Gastroesophageal sphincter (tissue), 3 donors: ENCODE data around the gene MRPL14.

Source experiments
- EP300 ChIP-seq: sonication (generic); formaldehyde crosslinking; IDR thresholded peaks from one replicate; pipeline ENCODE4 v1.6.1; 2017; ENCODE audit warnings: antibody characterized with exemption, mild to moderate bottlenecking
- POLR2A ChIP-seq, 2 donors: fragments of 450-650 bp; IDR thresholded peaks; one replicate each; pipeline ENCODE4 v1.6.1; 2017; ENCODE audit warnings: antibody characterized with exemption in 2 of 2, mild to moderate bottlenecking in 2 of 2, moderate library complexity in 1 of 2
- TF ChIP-seq, protein P1 (sequence below), 4 experiments: fragments of 200-600 bp in 2 of 4; fragments of 450-650 bp in 2 of 4; sonication (generic) in 1 of 4; IDR thresholded peaks; one replicate each; pipeline ENCODE4 v1.5.1; 2017 to 2019; ENCODE audit warnings: antibody characterized with exemption in 4 of 4, mild to moderate bottlenecking in 2 of 4, moderate library complexity in 2 of 4

DNA sequence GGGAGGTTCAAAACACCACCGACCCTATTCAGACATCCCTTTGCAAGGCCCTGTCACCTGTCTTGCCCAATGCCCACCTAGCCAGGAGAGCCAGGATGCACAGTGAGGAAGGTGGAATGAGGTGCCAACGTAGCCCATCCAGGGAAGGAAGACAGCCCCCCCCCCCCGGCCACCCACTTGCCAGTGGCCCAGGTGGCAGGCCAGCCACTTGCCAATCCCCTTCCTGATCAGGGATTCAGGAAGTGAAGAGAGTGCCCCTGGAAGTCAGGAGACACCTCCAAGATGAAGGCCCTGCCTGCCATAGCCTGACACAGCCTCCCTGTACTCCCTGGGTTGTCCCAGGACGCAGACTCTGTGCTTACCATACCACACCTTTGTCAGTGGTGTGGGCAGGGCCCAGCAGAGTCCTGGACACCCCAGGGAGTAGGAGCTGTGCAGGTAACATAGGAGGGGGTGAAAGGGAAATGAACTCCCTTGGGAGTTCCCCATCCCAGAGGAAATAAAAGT, 54.7 kb downstream of the MRPL14 start:
- TF ChIP-seq, protein P1, sequence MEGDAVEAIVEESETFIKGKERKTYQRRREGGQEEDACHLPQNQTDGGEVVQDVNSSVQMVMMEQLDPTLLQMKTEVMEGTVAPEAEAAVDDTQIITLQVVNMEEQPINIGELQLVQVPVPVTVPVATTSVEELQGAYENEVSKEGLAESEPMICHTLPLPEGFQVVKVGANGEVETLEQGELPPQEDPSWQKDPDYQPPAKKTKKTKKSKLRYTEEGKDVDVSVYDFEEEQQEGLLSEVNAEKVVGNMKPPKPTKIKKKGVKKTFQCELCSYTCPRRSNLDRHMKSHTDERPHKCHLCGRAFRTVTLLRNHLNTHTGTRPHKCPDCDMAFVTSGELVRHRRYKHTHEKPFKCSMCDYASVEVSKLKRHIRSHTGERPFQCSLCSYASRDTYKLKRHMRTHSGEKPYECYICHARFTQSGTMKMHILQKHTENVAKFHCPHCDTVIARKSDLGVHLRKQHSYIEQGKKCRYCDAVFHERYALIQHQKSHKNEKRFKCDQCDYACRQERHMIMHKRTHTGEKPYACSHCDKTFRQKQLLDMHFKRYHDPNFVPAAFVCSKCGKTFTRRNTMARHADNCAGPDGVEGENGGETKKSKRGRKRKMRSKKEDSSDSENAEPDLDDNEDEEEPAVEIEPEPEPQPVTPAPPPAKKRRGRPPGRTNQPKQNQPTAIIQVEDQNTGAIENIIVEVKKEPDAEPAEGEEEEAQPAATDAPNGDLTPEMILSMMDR (IDR thresholded peaks at IDR 0.05), result no peak
- no peak for TF ChIP-seq POLR2A (IDR thresholded peaks at IDR 0.05)
- no peak for TF ChIP-seq EP300
